Central memory CD4-positive, alpha-beta T cell (primary cell): ENCODE data around the gene IFNGR1.
A peak's percentile ranks its signal among the peaks of the same experiment; 100 is the strongest.

Source experiments
- DNase-seq: peaks from one replicate; pipeline ENCODE4 v3.0.0; 2022

The IFNGR1 gene

DNA sequence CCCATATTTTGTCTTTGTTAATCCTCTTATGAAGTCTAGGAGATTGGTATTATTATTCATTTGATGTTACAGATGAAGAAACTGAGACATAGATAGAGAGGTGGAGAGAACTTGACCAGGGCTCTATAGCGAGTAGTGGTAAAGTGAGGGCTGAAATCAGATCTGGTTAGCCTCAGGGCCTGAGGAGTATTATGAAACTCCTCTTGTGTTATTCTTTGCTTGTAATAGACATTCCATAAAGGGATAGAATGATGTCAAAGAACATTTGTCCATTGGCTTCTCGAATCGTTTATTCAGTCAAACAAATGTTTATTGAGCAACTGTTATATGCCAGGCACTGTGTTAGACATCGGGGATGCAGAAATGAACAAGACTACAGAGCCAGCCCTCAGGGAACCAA is 45.7 kb downstream of the IFNGR1 start, which contains the start of gene IL22RA2:
Gene IL22RA2 (minus strand): TSS at position 144 of the 400 bp plus-strand sequence. CDS start 11,895 bp downstream, outside the sequence.
- DNase-seq = no peak

DNA sequence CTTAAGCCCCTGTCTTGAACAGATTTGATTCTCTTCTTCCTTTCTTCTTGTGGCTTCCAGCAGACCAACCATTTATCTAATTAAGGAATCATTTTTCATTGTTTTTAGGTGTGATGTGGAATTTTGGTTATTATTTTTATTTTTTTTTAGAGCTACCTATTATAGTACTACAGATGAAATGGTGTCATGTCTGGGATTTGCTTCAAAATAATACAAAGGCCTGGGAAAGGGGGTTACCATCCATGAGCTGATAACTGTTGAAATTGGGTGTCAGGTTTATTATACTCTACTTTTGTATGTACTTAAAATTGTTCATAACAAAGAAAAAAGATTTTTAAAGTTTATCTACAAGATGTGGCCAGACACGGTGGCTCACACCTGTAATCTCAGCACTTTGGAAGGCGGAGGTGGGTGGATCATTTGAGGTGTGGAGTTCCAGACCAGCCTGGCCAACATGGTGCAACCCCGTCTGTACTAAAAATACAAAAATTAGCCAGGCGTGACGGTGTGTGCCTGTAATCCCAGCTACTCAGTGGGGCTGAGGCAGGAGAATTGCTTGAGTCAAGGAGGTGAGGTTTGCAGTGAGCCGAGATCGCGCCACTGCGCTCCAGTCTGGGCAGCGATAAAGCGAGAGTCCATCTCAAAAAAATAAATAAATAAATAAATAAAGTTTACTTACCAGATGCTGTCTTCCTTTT is 46.3 kb downstream of the IFNGR1 start:
- no peak for DNase-seq

DNA sequence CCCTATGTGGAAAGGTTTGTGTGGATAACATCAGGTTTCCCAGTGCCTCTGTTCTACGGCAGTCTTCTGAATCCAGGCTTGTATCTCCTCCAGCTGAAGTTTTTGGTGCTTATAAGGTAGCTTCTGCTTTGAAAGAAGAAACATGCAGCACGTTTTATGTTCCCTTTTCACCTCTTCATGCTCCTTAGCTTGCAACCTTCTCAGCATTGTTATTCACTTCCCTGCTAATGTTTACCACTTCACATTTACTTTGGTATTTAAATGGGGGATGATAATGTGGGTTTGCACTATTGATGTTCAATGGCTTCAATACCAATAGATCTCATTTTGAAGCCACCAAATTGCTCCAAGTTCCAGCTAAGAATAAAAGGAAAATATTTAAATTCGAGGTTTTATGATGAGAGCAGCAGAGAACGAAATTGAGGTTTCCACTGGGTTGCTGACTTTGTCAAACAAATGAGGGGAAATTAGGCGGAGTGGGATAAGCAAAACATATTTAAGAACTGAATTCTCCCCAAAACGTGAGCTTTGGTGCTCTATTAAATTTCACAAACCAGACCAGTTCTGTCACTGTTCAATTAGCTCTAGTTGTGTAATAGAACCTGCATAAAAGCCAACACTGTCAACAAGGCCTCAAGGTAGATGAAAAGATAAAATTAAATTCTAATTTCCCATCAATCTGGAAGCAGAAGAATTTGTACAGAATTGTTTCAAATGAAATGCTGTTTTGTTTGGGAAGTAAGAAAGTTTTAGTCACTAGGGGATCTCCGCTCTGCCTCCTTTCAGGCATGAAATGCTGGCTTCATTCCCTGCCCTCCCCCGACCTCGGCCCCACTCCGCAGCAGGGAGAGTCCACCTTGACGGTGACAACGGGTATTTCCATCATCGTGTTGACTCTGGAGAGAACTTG is 47.1 kb downstream of the IFNGR1 start:
- no peak for DNase-seq

DNA sequence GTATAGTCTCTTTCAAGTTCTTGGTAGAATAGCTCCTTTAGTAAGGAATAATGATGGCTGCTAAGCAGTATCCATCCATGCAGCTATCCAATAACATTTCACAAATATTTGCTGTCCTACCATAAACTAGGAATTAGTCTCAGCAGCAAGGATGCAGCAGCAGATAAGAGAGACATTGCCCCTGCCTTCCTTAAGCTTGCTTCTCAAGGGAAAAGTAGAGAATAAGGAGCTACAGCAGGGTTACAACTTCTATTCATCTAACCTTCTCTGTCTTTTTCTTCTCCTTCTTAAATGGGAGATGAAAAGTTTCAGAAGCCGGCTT is 48.2 kb downstream of the IFNGR1 start:
- DNase-seq = no peak

DNA sequence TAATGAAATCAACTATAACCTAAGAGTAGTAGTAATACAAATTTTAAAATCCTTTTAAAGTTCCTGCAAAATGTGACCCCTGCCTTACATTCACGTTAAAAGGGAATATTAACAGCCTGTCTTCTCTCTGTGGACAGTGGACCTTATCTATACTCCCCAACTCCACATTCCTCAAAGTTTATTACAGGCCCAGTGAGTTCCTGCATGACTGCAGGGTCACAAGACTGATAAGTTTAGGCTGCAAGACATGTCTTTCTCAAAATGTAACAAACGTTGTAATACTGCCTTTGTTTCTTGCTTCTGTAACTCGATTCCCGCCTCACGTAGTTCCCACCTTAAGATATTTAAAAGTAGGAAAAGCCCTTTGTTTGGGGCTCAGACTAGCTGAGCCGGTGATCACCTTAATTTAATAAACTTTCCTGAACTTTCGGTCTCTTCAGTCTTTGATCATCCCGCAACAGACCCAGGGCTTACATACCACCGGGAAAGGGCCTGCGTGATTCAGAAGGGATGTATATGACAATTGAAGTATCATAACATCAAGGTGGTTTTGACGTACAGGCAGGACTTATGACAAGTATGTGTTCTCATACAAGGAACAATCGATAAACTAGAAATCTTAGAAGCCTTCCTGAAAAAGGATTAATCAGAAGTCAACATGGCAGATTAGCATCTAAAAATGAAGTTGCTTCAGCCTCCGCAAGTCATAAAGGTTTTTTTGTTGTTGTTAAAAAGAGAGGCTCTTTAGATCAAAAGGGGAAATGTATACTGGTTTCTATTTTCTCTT is 48.7 kb downstream of the IFNGR1 start:
- no peak for DNase-seq

DNA sequence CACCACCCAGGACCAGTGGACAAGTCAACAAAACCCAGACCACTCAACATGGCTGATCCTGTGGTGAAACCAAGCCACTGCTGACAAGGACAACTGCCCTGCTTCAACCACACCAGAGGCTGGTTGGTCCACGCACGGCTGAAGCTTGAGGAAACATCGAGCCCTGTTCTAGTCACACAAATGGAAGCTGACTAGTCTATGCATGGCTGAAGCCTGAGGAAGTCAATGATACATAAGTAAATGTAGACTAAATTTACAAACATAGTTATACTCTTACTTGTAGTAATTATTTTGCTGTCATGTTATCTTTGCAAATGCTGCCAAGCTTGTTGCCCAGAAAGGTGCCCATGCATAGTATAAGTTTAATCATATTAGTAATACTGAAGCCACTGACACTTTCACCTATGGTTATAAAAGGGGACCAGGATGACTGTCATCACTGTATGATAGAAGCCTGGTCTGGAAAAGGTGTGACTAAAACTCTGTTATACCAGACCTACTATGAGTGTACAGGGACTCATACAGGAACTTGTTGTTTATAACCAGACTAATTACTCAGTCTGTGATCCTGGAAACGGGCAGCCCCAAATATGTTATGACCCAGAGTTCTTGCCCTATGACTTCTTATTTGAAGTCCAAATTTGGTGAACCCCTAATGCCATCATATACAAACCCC is 51.3 kb downstream of the IFNGR1 start:
- no peak for DNase-seq

DNA sequence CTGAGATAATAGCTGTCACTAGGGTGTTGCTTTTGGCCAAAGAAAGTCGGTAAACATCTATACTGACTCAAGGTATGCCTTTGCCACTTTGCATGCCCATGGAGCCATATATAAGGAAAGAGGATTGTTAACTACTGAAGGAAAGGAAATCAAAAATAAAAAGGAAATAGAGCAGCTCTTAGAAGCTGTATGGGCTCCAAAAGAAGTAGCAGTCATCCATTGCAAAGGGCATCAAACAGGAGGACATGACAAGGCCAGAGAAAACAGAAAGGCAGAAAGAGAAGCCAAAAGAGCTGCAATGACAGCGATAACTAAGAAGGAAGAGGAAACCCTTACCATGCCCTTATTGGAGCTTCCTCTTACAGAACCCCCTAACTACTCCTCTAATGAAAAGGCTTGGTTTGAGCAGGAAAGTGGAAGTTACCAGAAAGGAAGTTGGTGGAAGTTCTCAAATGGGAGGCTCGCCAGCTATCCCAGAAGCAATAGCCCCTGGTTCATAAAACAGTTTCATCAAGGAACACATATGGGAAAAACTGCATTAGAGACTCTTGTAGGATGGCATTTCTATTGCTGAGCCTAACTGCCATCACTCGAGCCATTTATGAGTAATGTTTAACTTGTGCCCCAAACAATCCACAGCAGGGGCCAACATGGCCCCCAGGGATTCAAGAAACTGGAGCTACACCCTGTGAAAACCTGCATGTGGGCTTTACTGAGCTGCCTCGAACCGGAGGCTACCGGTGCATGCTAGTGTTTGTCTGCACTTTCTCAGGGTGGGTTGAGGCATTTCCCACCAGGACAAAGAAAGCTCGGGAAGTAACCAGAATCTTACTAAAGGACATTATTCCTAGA is 52.7 kb downstream of the IFNGR1 start:
- DNase-seq = no peak

DNA sequence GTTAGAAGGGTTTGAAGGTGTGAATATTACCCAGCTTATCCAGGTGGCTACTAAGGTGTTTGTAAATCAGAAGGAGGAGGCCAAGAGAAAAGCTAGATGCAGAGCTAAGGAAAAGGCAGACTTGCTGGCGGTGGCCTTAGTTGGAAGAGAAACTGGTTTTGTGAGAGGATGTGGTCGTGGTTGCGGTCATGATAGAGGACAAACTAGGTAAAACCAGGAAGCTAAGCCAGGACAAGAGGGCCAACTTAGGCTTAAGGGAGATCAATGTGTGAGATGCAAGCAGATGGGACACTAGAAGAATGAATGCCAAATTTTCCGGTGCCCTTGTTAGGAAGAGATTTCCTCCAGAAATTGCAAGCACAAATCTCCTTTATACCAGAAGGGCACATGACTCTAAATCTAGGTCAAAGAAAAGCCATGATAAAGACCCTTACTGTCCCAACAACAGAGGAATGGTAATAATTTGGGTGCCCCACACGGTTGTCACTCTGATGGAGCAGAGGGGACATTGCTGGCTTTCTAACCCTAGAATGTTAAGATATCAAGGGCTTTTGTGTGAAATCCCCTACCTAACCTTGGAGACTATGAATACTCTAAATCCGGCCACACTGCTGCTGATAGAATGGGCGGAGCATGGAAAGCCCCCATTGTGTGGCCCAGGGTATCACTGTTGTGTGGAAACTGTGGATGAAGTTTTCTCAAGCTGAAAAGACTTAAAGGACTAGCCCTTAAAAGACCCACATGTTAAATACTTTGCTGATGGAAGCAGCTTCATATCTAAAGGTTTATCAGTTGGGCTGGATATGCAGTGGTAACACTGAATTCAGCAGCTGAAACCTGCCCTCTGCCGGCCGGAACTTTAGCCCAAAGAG is 53.6 kb downstream of the IFNGR1 start:
- peak; percentile 36 for DNase-seq

DNA sequence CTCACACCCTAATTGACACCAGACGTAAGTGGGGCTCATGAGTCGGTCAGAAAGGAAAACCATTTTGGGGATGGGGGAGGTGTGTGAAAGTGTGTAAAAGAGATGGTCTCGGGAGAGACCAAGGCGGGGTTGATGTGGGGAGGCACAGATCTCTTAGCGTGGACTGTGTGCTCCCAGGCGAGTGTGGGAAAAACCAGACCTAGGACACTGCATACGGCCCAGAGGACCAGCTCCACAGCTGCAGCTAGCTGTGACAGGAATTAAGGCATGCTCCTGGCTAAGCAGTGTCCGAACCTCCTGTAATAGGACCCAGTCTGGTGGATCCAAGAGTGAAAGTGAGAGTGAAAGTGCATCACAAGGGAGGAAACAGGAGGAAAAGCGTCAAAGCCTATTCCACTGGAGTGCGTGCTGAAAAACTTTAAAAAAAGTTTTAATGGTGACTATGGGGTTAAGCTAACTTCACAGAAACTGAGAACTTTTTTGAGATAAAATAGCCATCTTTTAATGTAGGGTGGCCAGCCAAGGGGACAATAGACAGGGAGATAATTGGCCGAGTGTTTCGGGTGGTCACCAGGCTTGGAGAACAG is 55.4 kb downstream of the IFNGR1 start:
- DNase-seq = no peak

DNA sequence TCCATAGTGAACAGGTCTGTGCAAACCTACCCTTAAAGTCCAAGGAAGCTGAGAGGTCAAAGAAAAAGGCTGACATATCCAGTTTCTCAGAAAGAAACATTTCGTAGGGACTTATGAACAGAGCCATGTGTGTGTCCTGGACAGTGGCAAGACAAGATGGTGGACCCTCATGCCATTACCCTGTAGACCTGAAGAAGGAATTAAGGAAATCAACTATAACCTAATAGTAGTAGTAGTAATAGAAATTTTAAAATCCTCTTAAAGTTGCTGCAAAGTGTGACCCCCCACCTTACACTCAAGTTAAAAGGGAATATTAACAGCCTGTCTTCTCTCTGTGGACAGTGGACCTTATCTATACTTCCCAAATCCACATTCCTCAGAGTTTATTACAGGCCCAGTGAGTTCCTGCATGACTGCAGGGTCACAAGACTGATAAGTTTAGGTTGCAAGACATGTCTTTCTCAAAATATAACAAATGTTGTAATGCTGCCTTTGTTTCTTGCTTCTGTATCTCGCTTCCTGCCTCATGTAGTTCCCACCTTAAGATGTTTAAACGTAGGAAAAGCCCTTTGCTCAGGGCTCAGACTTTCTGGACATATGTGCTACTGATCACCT is 56.4 kb downstream of the IFNGR1 start:
- DNase-seq = no peak

DNA sequence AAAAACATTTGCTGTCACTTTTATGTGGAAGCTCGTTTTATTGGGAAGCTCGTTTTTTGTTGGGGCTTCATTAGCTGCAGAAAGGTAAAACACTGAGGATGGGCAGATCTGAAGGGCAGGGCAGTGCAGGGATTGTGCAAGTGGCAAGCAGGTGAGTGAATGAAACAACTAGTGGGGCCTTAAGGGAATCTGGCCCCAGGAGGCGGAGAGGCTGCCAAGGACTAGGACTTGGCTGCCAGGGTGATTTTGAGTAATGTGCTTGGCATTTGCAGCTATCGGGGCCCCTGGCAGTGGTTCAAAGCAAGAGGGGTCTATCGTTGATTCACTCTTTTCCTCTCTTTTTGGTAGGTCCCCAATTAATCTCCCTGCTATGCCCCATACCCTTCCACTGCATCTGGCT is 57.2 kb downstream of the IFNGR1 start:
- DNase-seq = no peak

DNA sequence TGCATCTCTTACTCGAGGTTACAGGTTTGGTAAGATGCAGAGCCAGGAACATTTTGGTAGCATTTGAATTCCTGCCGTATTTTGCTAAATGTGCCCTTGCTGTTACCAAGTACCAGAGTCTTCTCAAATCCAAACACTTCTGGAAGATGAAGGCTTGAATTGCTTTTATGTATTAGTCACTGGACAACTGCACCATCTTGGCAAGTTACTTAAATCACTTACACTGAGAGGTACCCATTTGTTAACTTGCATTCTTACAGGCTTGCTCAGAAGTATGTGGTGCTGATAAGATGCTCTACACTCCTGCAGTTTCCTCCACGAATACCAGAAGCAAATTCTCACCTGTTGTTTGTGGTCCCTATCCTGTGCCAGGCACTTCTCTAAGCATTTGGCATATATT is 58.4 kb downstream of the IFNGR1 start:
- DNase-seq = no peak

DNA sequence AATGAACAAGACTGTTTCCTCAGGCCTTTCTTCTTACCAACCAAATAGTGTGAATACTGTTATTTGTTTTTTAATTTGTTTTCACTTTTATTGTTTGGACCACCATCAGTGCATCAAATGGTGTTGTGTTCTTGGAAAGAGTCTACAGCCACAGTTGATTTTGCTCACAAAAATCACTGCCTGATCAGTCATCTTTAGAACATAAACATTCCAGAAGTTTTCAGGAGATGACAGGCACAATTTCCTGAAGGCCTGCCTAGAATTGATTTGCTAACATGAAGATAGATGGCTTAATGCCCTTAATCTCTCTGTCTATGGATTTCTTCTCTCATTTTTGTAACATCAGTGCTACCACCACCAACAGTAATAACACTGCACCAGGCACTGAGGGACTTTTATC is 59.3 kb downstream of the IFNGR1 start:
- DNase-seq = no peak

DNA sequence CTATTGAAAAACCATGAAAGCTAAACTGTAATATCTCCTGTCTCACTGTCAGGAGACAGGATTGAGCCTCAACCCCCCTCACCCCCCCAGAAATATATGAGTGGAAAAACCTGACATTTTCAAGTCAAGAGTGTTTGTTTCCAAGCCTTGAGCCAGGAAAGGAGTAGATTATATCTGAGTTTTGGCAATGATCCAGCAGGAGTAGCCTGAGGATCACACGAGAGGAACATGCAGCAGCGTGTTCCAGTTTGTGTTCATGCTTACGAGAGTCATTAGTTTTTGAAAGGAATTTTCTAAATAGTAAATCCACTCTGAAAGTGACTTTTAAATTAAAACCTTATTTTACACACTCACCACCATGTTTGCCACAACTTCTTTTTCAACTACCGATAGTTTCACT is 61.6 kb downstream of the IFNGR1 start:
- no peak for DNase-seq

DNA sequence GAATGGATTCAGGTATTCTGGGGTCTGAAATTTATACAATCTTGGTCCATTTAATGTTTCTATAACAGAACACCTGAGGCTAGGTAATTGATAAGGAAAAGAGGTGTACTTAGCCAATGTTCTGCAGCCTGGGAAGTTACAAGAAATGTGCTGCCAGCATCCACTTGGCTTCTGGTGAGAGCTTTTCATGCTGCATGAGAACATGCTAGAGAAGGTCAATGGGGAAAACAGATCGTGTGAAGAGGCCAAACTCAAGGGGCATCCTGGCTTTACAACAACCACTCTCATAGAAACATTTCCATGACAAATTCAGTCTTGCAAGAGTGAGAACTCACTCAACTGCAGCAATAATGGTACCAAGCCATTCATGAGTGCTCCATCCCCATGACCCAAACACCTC is 62.5 kb downstream of the IFNGR1 start:
- DNase-seq = no peak

DNA sequence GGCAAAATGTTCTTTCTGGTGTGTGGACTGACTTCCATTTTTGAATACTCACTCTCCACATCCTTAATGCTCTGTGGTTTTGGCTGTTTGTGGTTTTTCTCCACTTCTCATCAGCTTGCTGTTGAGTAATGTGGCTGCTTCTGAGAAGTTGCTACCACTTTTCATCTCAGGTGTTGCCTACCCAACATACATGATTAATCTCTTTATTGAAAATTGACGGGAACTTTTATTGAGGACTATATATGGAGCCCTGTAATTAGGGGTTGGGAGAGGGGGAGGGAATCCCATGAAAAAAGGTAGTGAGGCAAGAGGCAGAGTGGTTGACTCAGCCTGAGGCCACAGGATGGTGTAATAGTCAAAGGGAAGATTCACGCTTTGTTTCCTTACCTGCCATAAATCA is 63.4 kb downstream of the IFNGR1 start:
- DNase-seq = peak; percentile 69

DNA sequence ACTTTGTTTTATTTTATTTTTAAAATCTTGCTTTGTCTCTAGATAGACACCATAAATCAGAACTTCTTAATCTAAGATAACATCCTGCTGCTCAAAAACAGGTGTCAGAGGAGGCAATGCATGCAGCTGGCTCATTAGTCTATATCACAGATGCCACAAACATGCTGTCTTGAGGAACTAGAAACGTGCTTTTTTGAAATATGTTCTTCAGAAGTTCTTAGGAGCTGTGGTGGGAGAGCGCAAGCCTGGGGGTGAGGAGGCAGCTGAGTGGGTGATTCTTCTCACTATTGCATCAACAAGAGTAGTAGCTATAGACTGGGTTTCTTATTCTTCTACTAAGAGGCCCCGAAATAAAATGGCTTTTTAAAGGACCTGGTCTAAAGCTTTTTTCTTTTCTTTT is 69.1 kb downstream of the IFNGR1 start:
- DNase-seq = no peak

DNA sequence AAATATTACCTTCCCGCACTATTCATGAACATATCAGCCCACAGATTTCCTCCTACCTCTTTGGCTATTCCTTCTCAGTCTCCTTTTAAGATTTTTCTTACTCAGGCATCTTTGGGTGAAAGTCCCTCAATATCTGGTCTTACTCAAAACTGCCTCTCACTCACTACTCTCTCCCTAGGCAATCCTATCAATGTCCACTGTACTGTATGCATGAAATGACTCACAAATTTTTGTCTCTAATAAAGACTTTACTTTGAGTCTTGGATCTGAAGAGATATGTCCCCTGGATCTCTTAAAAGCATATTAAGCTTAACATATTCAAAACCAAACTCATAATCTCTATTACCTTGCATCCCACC is 70.2 kb downstream of the IFNGR1 start:
- no peak for DNase-seq

DNA sequence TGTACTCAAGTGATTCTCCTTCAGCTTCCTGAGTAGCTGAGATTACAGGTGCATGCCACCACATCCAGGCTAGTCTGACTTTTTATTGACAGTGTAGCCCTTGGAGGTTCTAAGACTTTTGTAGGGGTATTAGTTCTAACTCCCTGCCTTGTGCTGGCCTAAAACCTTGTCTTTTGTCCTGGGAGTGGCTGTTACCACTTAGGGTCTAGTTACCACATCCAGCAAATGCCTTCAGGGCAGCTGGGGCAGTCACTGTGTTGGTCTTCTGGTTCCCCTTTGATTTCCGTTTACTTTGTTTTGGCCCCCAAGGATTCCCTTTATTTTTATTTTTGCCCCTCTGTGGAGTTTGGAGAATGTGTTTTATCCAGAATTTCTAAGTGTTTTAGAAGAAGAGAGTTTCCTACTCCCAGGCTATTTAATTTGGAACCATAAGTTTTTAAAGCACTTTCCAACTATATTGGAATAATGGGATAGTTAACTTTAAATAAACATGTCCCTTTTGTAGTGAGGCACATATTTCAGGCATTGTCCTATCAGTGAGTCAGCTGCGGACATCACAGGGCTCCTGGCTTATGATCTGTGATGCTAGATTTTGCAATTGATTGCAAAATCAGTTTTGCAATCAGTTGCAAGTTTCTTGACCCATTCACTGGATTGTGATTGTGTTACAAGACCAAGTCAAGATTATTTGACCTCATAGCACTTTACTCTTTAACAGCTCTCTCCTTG is 70.7 kb downstream of the IFNGR1 start:
- no peak for DNase-seq
